Measurements from ENCODE around the gene NXPE1. TPM values are rescaled to one million over a fixed set of nuclear protein-coding genes. Genes with fewer than 3 reads are reported as not detected.

The NXPE1 gene
- total and polyA plus RNA-seq, 12 donors = 0.03 TPM; not detected in 11

GRCh38 chr11:114483929-114484328, 75.8 kb downstream of the NXPE1 start:
- TF ChIP-seq CTCF (IDR thresholded peaks at IDR 0.05) = no peak
- no peaks in the 10 kb centered on the region for H3K9me3 ChIP-seq
- no peak for DNase-seq
- H3K4me1 ChIP-seq = no peaks in the 10 kb centered on the region
- no peaks in the 10 kb centered on the region for H3K27me3 ChIP-seq
- no peak overlapping the region for H3K27ac ChIP-seq
- H3K36me3 ChIP-seq = no peaks in the 10 kb centered on the region
- H3K4me3 ChIP-seq = no peak overlapping the region
- ATAC-seq = no peak
- intact Hi-C loops (cut with DNase I) = no loop called here
- WGBS, 2 donors = 80 to 87% methylated on average over 2 of the region's 2 CpGs

- H3K27me3 ChIP-seq = no peaks in the 10 kb centered on the region
- no peak for DNase-seq
- no peak for ATAC-seq
- H3K9me3 ChIP-seq = no peaks in the 10 kb centered on the region
- WGBS, 2 donors = 62 to 71% methylated on average over 1 of the region's 1 CpG
- no peaks in the 10 kb centered on the region for H3K36me3 ChIP-seq
- H3K4me1 ChIP-seq = peaks cover 0 to 8% (median 0%) of the 10 kb centered on the region in 9 donors
- no peak overlapping the region for H3K27ac ChIP-seq
- intact Hi-C loops (cut with DNase I) = no loop called here
- no peak overlapping the region for H3K4me3 ChIP-seq
- TF ChIP-seq CTCF (IDR thresholded peaks at IDR 0.05) = no peak
These were observed 77.6 kb downstream of the NXPE1 start for GRCh38 chr11:114482114-114482513.

GRCh38 chr11:114479331-114479730, 80.3 kb downstream of the NXPE1 start:
- Histone ChIP-seq H3K36me3 (no peaks in the 10 kb centered on the region), H3K27ac (no peak overlapping the region), H3K4me3 (no peak overlapping the region), H3K27me3 (no peaks in the 10 kb centered on the region), H3K9me3 (no peaks in the 10 kb centered on the region), H3K4me1 (peaks cover 0 to 8% (median 0%) of the 10 kb centered on the region in 9 donors)
- no peak for DNase-seq
- TF ChIP-seq CTCF (IDR thresholded peaks at IDR 0.05) = no peak
- no peak for ATAC-seq
- WGBS, 2 donors = 91 to 94% methylated on average over 1 of the region's 1 CpG
- intact Hi-C loops (cut with DNase I) = loop anchor here in 1 of 10 donors (10.0 kb wide), 1 partner anchor 135 kb away; no protein-coding TSS in a partner anchor

- 74 to 75% methylated on average over 4 of the region's 4 CpGs for WGBS, 2 donors
These were observed 80.9 kb downstream of the NXPE1 start for GRCh38 chr11:114478768-114479167.

More at GRCh38 chr11:114478768-114479167, 80.9 kb downstream of the NXPE1 start:
- Histone ChIP-seq H3K9me3 (no peaks in the 10 kb centered on the region), H3K4me3 (no peak overlapping the region), H3K4me1 (peaks cover 0 to 8% (median 0%) of the 10 kb centered on the region in 9 donors), H3K36me3 (no peaks in the 10 kb centered on the region), H3K27ac (no peak overlapping the region), H3K27me3 (no peaks in the 10 kb centered on the region)
- no peak for DNase-seq
- peak in 2 of 9 donors; percentile 15 to 24 for TF ChIP-seq CTCF (IDR thresholded peaks at IDR 0.05)
- ATAC-seq = peak in 1 of 8 donors; percentile 31
- intact Hi-C loops (cut with DNase I) = loop anchor here in 1 of 10 donors (10.0 kb wide), 1 partner anchor 134 kb away; no protein-coding TSS in a partner anchor

Measured in heart right ventricle (tissue), 16 donors.